ENCODE measurements around the gene MAGI2.

The MAGI2 gene

GRCh38 chr7:78662939-78663338 is 790.5 kb downstream of the MAGI2 start:
- no peak overlapping the region for H2AK5ac ChIP-seq (ENCODE audit: low read length, severe bottlenecking)
- H3K9ac ChIP-seq (ENCODE audit: low read length) = no peak overlapping the region
- DNase-seq = peak; percentile 1
- no peaks in the 10 kb centered on the region for H3K36me3 ChIP-seq (ENCODE audit: control insufficient read depth in 1 of 2, insufficient read depth in 2 of 2, low read depth in 1 of 2, low read length in 2 of 2)
- no peak overlapping the region for H3K23ac ChIP-seq (ENCODE audit: low read length in 2 of 2)
- no peak overlapping the region for H2AFZ ChIP-seq (ENCODE audit: low read depth, low read length)
- H2BK5ac ChIP-seq (ENCODE audit: low read depth, low read length, poor library complexity, severe bottlenecking) = no peak overlapping the region
- H2BK120ac ChIP-seq (ENCODE audit: low read depth, low read length) = no peak overlapping the region
- H3K9me3 ChIP-seq (ENCODE audit: control insufficient read depth, low read length) = no peaks in the 10 kb centered on the region
- H3K27ac ChIP-seq (ENCODE audit: low read length, poor library complexity, severe bottlenecking) = no peak overlapping the region
- no peak overlapping the region for H2BK12ac ChIP-seq (ENCODE audit: low read length in 2 of 2)
- H3K14ac ChIP-seq (ENCODE audit: low read length in 2 of 2) = no peak overlapping the region
- no peak overlapping the region for H3K18ac ChIP-seq (ENCODE audit: low read depth in 1 of 2, low read length in 2 of 2)
- no peak overlapping the region for H3K4ac ChIP-seq (ENCODE audit: low read depth in 1 of 2, low read length in 2 of 2)
- no peak overlapping the region for H4K91ac ChIP-seq (ENCODE audit: low read length)
- H3K27me3 ChIP-seq (ENCODE audit: control insufficient read depth in 1 of 2, insufficient read depth in 1 of 2, low read length in 2 of 2) = no peaks in the 10 kb centered on the region
- no peak overlapping the region for H3K4me3 ChIP-seq (ENCODE audit: insufficient read depth in 1 of 2, low read depth in 1 of 2, low read length in 2 of 2)
- H2BK15ac ChIP-seq (ENCODE audit: low read depth, poor library complexity, severe bottlenecking) = no peak overlapping the region
- no peak overlapping the region for H3K4me2 ChIP-seq (ENCODE audit: low read length, poor library complexity, severe bottlenecking)
- WGBS = 96% methylated on average over 4 of the region's 4 CpGs
- H3K4me1 ChIP-seq (ENCODE audit: control insufficient read depth, insufficient read depth, low read depth, low read length) = no peaks in the 10 kb centered on the region
- no peaks in the 10 kb centered on the region for H3K79me1 ChIP-seq (replicated peaks; ENCODE audit: low read length, poor library complexity, severe bottlenecking)
- H4K8ac ChIP-seq (ENCODE audit: low read length) = no peak overlapping the region

- no peak for DNase-seq
- no peak overlapping the region for H2BK120ac ChIP-seq (ENCODE audit: low read depth, low read length)
- no peaks in the 10 kb centered on the region for H3K79me1 ChIP-seq (replicated peaks; ENCODE audit: low read length, poor library complexity, severe bottlenecking)
- H4K8ac ChIP-seq (ENCODE audit: low read length) = no peak overlapping the region
- H2BK5ac ChIP-seq (ENCODE audit: low read depth, low read length, poor library complexity, severe bottlenecking) = no peak overlapping the region
- 80% methylated on average over 2 of the region's 3 CpGs for WGBS
- no peak overlapping the region for H3K14ac ChIP-seq (ENCODE audit: low read length in 2 of 2)
- no peak overlapping the region for H2AFZ ChIP-seq (ENCODE audit: low read depth, low read length)
- no peak overlapping the region for H3K4me2 ChIP-seq (ENCODE audit: low read length, poor library complexity, severe bottlenecking)
- no peak overlapping the region for H3K27ac ChIP-seq (ENCODE audit: low read length, poor library complexity, severe bottlenecking)
- no peak overlapping the region for H4K91ac ChIP-seq (ENCODE audit: low read length)
- no peak overlapping the region for H3K4ac ChIP-seq (ENCODE audit: low read depth in 1 of 2, low read length in 2 of 2)
- no peaks in the 10 kb centered on the region for H3K27me3 ChIP-seq (ENCODE audit: control insufficient read depth in 1 of 2, insufficient read depth in 1 of 2, low read length in 2 of 2)
- H3K4me1 ChIP-seq (ENCODE audit: control insufficient read depth, insufficient read depth, low read depth, low read length) = no peaks in the 10 kb centered on the region
- H3K4me3 ChIP-seq (ENCODE audit: insufficient read depth in 1 of 2, low read depth in 1 of 2, low read length in 2 of 2) = no peak overlapping the region
- H3K18ac ChIP-seq (ENCODE audit: low read depth in 1 of 2, low read length in 2 of 2) = no peak overlapping the region
- H3K36me3 ChIP-seq (ENCODE audit: control insufficient read depth in 1 of 2, insufficient read depth in 2 of 2, low read depth in 1 of 2, low read length in 2 of 2) = no peaks in the 10 kb centered on the region
- H3K9me3 ChIP-seq (ENCODE audit: control insufficient read depth, low read length) = peaks cover 5% of the 10 kb centered on the region
- no peak overlapping the region for H2BK12ac ChIP-seq (ENCODE audit: low read length in 2 of 2)
- no peak overlapping the region for H2BK15ac ChIP-seq (ENCODE audit: low read depth, poor library complexity, severe bottlenecking)
- H2AK5ac ChIP-seq (ENCODE audit: low read length, severe bottlenecking) = no peak overlapping the region
- H3K23ac ChIP-seq (ENCODE audit: low read length in 2 of 2) = no peak overlapping the region
- H3K9ac ChIP-seq (ENCODE audit: low read length) = no peak overlapping the region
These were observed 803.5 kb downstream of the MAGI2 start for GRCh38 chr7:78649976-78650375.

GRCh38 chr7:78649236-78649635 is 804.2 kb downstream of the MAGI2 start:
- H2BK12ac ChIP-seq (ENCODE audit: low read length in 2 of 2) = no peak overlapping the region
- H3K4me3 ChIP-seq (ENCODE audit: insufficient read depth in 1 of 2, low read depth in 1 of 2, low read length in 2 of 2) = no peak overlapping the region
- no peak overlapping the region for H2BK15ac ChIP-seq (ENCODE audit: low read depth, poor library complexity, severe bottlenecking)

GRCh38 chr7:78642751-78643150 is 810.7 kb downstream of the MAGI2 start:
- Histone ChIP-seq H3K79me1 (replicated peaks; ENCODE audit: low read length, poor library complexity, severe bottlenecking) (no peaks in the 10 kb centered on the region), H2BK15ac (ENCODE audit: low read depth, poor library complexity, severe bottlenecking) (no peak overlapping the region), H3K4me1 (ENCODE audit: control insufficient read depth, insufficient read depth, low read depth, low read length) (no peaks in the 10 kb centered on the region), H3K14ac (ENCODE audit: low read length in 2 of 2) (no peak overlapping the region), H2BK5ac (ENCODE audit: low read depth, low read length, poor library complexity, severe bottlenecking) (no peak overlapping the region), H2BK120ac (ENCODE audit: low read depth, low read length) (no peak overlapping the region), H3K36me3 (ENCODE audit: control insufficient read depth in 1 of 2, insufficient read depth in 2 of 2, low read depth in 1 of 2, low read length in 2 of 2) (no peaks in the 10 kb centered on the region), H3K4me3 (ENCODE audit: insufficient read depth in 1 of 2, low read depth in 1 of 2, low read length in 2 of 2) (no peak overlapping the region), H4K8ac (ENCODE audit: low read length) (no peak overlapping the region), H4K91ac (ENCODE audit: low read length) (no peak overlapping the region), H3K18ac (ENCODE audit: low read depth in 1 of 2, low read length in 2 of 2) (no peak overlapping the region), H3K9ac (ENCODE audit: low read length) (no peak overlapping the region), H3K9me3 (ENCODE audit: control insufficient read depth, low read length) (no peaks in the 10 kb centered on the region), H2BK12ac (ENCODE audit: low read length in 2 of 2) (no peak overlapping the region), H2AFZ (ENCODE audit: low read depth, low read length) (no peak overlapping the region), H3K27me3 (ENCODE audit: control insufficient read depth in 1 of 2, insufficient read depth in 1 of 2, low read length in 2 of 2) (no peaks in the 10 kb centered on the region), H3K4ac (ENCODE audit: low read depth in 1 of 2, low read length in 2 of 2) (no peak overlapping the region), H3K23ac (ENCODE audit: low read length in 2 of 2) (no peak overlapping the region), H3K4me2 (ENCODE audit: low read length, poor library complexity, severe bottlenecking) (no peak overlapping the region), H2AK5ac (ENCODE audit: low read length, severe bottlenecking) (no peak overlapping the region), H3K27ac (ENCODE audit: low read length, poor library complexity, severe bottlenecking) (no peak overlapping the region)
- no peak for DNase-seq

More at GRCh38 chr7:78649236-78649635, 804.2 kb downstream of the MAGI2 start:
- H4K91ac ChIP-seq (ENCODE audit: low read length) = no peak overlapping the region
- WGBS = 94% methylated on average over 2 of the region's 2 CpGs
- no peak for DNase-seq
- H2AK5ac ChIP-seq (ENCODE audit: low read length, severe bottlenecking) = no peak overlapping the region
- H3K79me1 ChIP-seq (replicated peaks; ENCODE audit: low read length, poor library complexity, severe bottlenecking) = no peaks in the 10 kb centered on the region
- H3K23ac ChIP-seq (ENCODE audit: low read length in 2 of 2) = no peak overlapping the region
- no peak overlapping the region for H3K4ac ChIP-seq (ENCODE audit: low read depth in 1 of 2, low read length in 2 of 2)
- H3K18ac ChIP-seq (ENCODE audit: low read depth in 1 of 2, low read length in 2 of 2) = no peak overlapping the region
- no peaks in the 10 kb centered on the region for H3K4me1 ChIP-seq (ENCODE audit: control insufficient read depth, insufficient read depth, low read depth, low read length)
- H2AFZ ChIP-seq (ENCODE audit: low read depth, low read length) = no peak overlapping the region
- no peak overlapping the region for H3K4me2 ChIP-seq (ENCODE audit: low read length, poor library complexity, severe bottlenecking)
- no peak overlapping the region for H2BK5ac ChIP-seq (ENCODE audit: low read depth, low read length, poor library complexity, severe bottlenecking)
- no peak overlapping the region for H3K9ac ChIP-seq (ENCODE audit: low read length)
- H3K27me3 ChIP-seq (ENCODE audit: control insufficient read depth in 1 of 2, insufficient read depth in 1 of 2, low read length in 2 of 2) = no peaks in the 10 kb centered on the region
- H3K36me3 ChIP-seq (ENCODE audit: control insufficient read depth in 1 of 2, insufficient read depth in 2 of 2, low read depth in 1 of 2, low read length in 2 of 2) = no peaks in the 10 kb centered on the region
- no peak overlapping the region for H2BK120ac ChIP-seq (ENCODE audit: low read depth, low read length)
- peaks cover 5% of the 10 kb centered on the region for H3K9me3 ChIP-seq (ENCODE audit: control insufficient read depth, low read length)
- no peak overlapping the region for H4K8ac ChIP-seq (ENCODE audit: low read length)
- no peak overlapping the region for H3K27ac ChIP-seq (ENCODE audit: low read length, poor library complexity, severe bottlenecking)
- H3K14ac ChIP-seq (ENCODE audit: low read length in 2 of 2) = no peak overlapping the region
